Neural progenitor cell (in vitro differentiated cells): ENCODE measurements around the gene PCDHA9. TPM values are rescaled to one million over a fixed set of nuclear protein-coding genes. Genes with fewer than 3 reads are reported as not detected.

Experiments
- DNase-seq: peaks from one replicate; pipeline ENCODE4 v3.0.0-alpha.2; 2016; ENCODE audit warnings: low spot score
- H2AFZ ChIP-seq: fragments of 200-600 bp; sonication (generic); replicated peaks from 2 replicates; pipeline ENCODE4 v1.6.1; 2016; ENCODE audit warnings: antibody characterized with exemption
- H3F3A ChIP-seq: fragments of 200-600 bp; sonication (generic); 2 replicates; pipeline ENCODE4 v1.6.1; 2016; ENCODE audit warnings: antibody characterized with exemption, low read depth
- H3K27ac ChIP-seq: fragments of 200-600 bp; sonication (generic); 2 replicates; pipeline ENCODE4 v1.5.1; 2016; ENCODE audit warnings: mild to moderate bottlenecking
- H3K27me3 ChIP-seq: fragments of 200-600 bp; sonication (generic); 2 replicates; pipeline ENCODE4 v1.6.1; 2016; ENCODE audit warnings: mild to moderate bottlenecking, moderate library complexity
- H3K36me3 ChIP-seq: fragments of 200-600 bp; sonication (generic); 2 replicates; pipeline ENCODE4 v1.5.1; 2016
- H3K4me1 ChIP-seq: fragments of 200-600 bp; sonication (generic); 2 replicates; pipeline ENCODE4 v1.6.1; 2016; ENCODE audit warnings: mixed run types
- H3K4me2 ChIP-seq: fragments of 200-600 bp; sonication (generic); 2 replicates; pipeline ENCODE4 v1.6.1; 2016
- H3K4me3 ChIP-seq: fragments of 200-600 bp; sonication (generic); 2 replicates; pipeline ENCODE4 v1.5.1; 2016
- H3K79me2 ChIP-seq: fragments of 200-600 bp; sonication (generic); 2 replicates; pipeline ENCODE4 v1.6.1; 2016; ENCODE audit warnings: low read depth
- H3K9ac ChIP-seq: fragments of 200-600 bp; sonication (generic); 2 replicates; pipeline ENCODE4 v1.6.1; 2016
- H3K9me3 ChIP-seq: fragments of 200-600 bp; sonication (generic); 2 replicates; pipeline ENCODE4 v1.5.1; 2016; ENCODE audit warnings: low read depth
- H4K20me1 ChIP-seq: fragments of 200-600 bp; sonication (generic); 2 replicates; pipeline ENCODE4 v1.6.1; 2016; ENCODE audit warnings: low read depth
- H3K27ac Mint-ChIP-seq: 3 replicates; pipeline ENCODE4 v1.8.0; 2021; ENCODE audit warnings: mixed read lengths
- H3K27me3 Mint-ChIP-seq: 2 replicates; pipeline ENCODE4 v1.8.0; 2022; ENCODE audit warnings: low read depth, mild to moderate bottlenecking, inconsistent platforms, moderate library complexity, mixed read lengths; ENCODE audit not compliant: insufficient read depth
- H3K36me3 Mint-ChIP-seq: 3 replicates; pipeline ENCODE4 v1.8.0; 2021; ENCODE audit warnings: mixed read lengths
- H3K4me1 Mint-ChIP-seq: 3 replicates; pipeline ENCODE4 v1.8.0; 2021; ENCODE audit warnings: mixed read lengths
- H3K4me3 Mint-ChIP-seq: 3 replicates; pipeline ENCODE4 v1.8.0; 2021; ENCODE audit warnings: mild to moderate bottlenecking, moderate library complexity, mixed read lengths
- H3K9me3 Mint-ChIP-seq: 3 replicates; pipeline ENCODE4 v1.8.0; 2020; ENCODE audit warnings: mixed read lengths
- CTCF ChIP-seq: fragments of 200-600 bp; sonication (generic); IDR thresholded peaks from 2 replicates; pipeline ENCODE4 v1.5.1; 2017; ENCODE audit warnings: antibody characterized with exemption, mild to moderate bottlenecking
- EZH2 ChIP-seq: fragments of 200-600 bp; sonication (generic); IDR thresholded peaks from 2 replicates; pipeline ENCODE4 v1.6.1; 2017; ENCODE audit warnings: antibody characterized with exemption, mild to moderate bottlenecking, moderate library complexity
- EZH2phosphoT487 ChIP-seq: fragments of 200-600 bp; sonication (generic); IDR thresholded peaks from 2 replicates; pipeline ENCODE4 v1.6.1; 2017; ENCODE audit warnings: antibody characterized with exemption
- total RNA-seq: library from RNA; depleted of rRNA; stranded (reverse); fragments of >200 nt; gene quantifications from 2 replicates; pipeline ENCODE4 v1.2.3, GENCODE V29; 2015; ENCODE audit warnings: low replicate concordance

The PCDHA9 gene
- total RNA-seq, 1 donor from 2014 or later = 2.0 TPM

- TF ChIP-seq EZH2phosphoT487 (no peak), CTCF (no peak), EZH2 (no peak)
- Histone ChIP-seq H3K4me2 (no peak overlapping the region), H4K20me1 (no peaks in the 10 kb centered on the region), H3K27ac (no peak overlapping the region), H3K9me3 (peaks cover 5% of the 10 kb centered on the region), H2AFZ (no peak overlapping the region), H3K79me2 (no peaks in the 10 kb centered on the region), H3K4me3 (no peak overlapping the region), H3K36me3 (no peaks in the 10 kb centered on the region), H3K9ac (no peak overlapping the region), H3F3A (no peaks in the 10 kb centered on the region), H3K4me1 (no peaks in the 10 kb centered on the region), H3K27me3 (no peaks in the 10 kb centered on the region)
- no peak for DNase-seq
- H3K36me3 Mint-ChIP-seq = peaks cover 27% of the 10 kb centered on the region
- no peaks in the 10 kb centered on the region for H3K4me1 Mint-ChIP-seq
- no peak overlapping the region for H3K4me3 Mint-ChIP-seq
- H3K9me3 Mint-ChIP-seq = peaks cover 37% of the 10 kb centered on the region
- no peak overlapping the region for H3K27ac Mint-ChIP-seq
- peaks cover 3% of the 10 kb centered on the region for H3K27me3 Mint-ChIP-seq
Observed at GRCh38 chr5:140862441-140863295, 14.5 kb downstream of the PCDHA9 start.

GRCh38 chr5:140868721-140869554, 20.8 kb downstream of the PCDHA9 start, which contains the start of gene PCDHA11:
TSS of gene PCDHA11 (plus strand) at chr5:140868957. CDS start at chr5:140869104, 147 bp downstream.
- DNase-seq = peak; percentile 63
- Histone ChIP-seq H4K20me1 (no peaks in the 10 kb centered on the region), H3K4me2 (peak within 1 kb of the TSS; percentile 73), H3K4me1 (no peaks in the 10 kb centered on the region), H3K36me3 (peaks cover 4% of the 10 kb centered on the region), H3K79me2 (peaks cover 4% of the 10 kb centered on the region), H3K27me3 (no peaks in the 10 kb centered on the region), H3F3A (peaks cover 2% of the 10 kb centered on the region), H2AFZ (no peak within 1 kb of the TSS), H3K4me3 (peak within 1 kb of the TSS; percentile 55), H3K27ac (no peak within 1 kb of the TSS), H3K9ac (no peak within 1 kb of the TSS), H3K9me3 (no peaks in the 10 kb centered on the region)
- TF ChIP-seq EZH2phosphoT487 (no peak), EZH2 (no peak), CTCF (peak; percentile 57)
- Mint-ChIP-seq H3K4me1 (peaks cover 3% of the 10 kb centered on the region), H3K9me3 (peaks cover 24% of the 10 kb centered on the region), H3K27ac (peak within 1 kb of the TSS; percentile 25), H3K4me3 (peak within 1 kb of the TSS; percentile 88), H3K36me3 (peaks cover 29% of the 10 kb centered on the region), H3K27me3 (no peaks in the 10 kb centered on the region)

- peaks cover 10% of the 10 kb centered on the region for H3K79me2 ChIP-seq
- H3K27me3 ChIP-seq = no peaks in the 10 kb centered on the region
- H3K36me3 ChIP-seq = peaks cover 4% of the 10 kb centered on the region
- no peak overlapping the region for H2AFZ ChIP-seq
- peaks cover 7% of the 10 kb centered on the region for H3F3A ChIP-seq
- H3K4me1 Mint-ChIP-seq = peaks cover 3% of the 10 kb centered on the region
- peak overlapping the region; percentile 25 for H3K27ac Mint-ChIP-seq
- no peaks in the 10 kb centered on the region for H3K9me3 ChIP-seq
- no peaks in the 10 kb centered on the region for H3K4me1 ChIP-seq
- peak overlapping the region; percentile 88 for H3K4me3 Mint-ChIP-seq
- no peak overlapping the region for H3K27ac ChIP-seq
- H3K4me3 ChIP-seq = peak overlapping the region; percentile 55
- H3K27me3 Mint-ChIP-seq = no peaks in the 10 kb centered on the region
- TF ChIP-seq CTCF (peak; percentile 50), EZH2phosphoT487 (no peak), EZH2 (no peak)
- DNase-seq = no peak
- H3K36me3 Mint-ChIP-seq = peaks cover 31% of the 10 kb centered on the region
- H3K9ac ChIP-seq = no peak overlapping the region
- H3K4me2 ChIP-seq = peak overlapping the region; percentile 73
- H4K20me1 ChIP-seq = no peaks in the 10 kb centered on the region
- H3K9me3 Mint-ChIP-seq = peaks cover 21% of the 10 kb centered on the region
Observed at GRCh38 chr5:140869555-140869886, 21.3 kb downstream of the PCDHA9 start.
